Measurements from ENCODE around the gene MRPL54. TPM values are rescaled to one million over a fixed set of nuclear protein-coding genes. Genes with fewer than 3 reads are reported as not detected.

The MRPL54 gene
- total RNA-seq, 1 experiment from 2014 or later = 73.9 TPM

DNA sequence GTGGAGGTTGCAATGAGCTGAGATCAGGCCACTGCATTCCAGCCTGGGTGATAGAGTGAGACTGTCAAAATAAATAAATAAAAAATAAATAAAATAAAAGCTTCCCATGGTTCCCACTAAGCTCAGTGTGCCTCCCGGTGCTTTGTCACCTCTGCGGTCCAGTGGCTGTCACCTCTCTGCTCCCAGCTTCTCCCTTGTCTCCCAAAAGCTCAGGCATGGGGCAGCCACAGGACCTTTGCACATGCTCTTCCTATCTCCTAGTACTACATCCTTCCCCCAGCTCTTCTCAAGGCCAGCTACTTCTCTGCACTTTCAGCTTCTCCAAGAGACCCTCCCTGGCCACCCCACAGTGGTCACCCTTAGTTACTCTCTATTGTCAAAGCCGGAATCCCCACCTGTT lies 31.3 kb downstream of the MRPL54 start:
- DNase-seq (no peak), ATAC-seq (no peak)
- Histone ChIP-seq H4K20me1 (ENCODE audit: low read length) (no peaks in the 10 kb centered on the region), H3K9me2 (replicated peaks; ENCODE audit: low read length) (no peaks in the 10 kb centered on the region), H3K36me3 (ENCODE audit: low read depth, low read length) (no peaks in the 10 kb centered on the region), H2AFZ (ENCODE audit: low read length) (no peak overlapping the region), H3K9ac (ENCODE audit: low read length) (no peak overlapping the region), H3F3A (ENCODE audit: low read length, unreplicated experiment) (no peaks in the 10 kb centered on the region), H3K4me3 (ENCODE audit: low read length) (no peak overlapping the region), H3K79me2 (ENCODE audit: low read length) (no peaks in the 10 kb centered on the region), H3K27me3 (ENCODE audit: low read length) (no peaks in the 10 kb centered on the region), H3K27ac (ENCODE audit: low read length) (no peak overlapping the region), H3K4me2 (ENCODE audit: low read length) (no peak overlapping the region), H3K9me3 (ENCODE audit: low read length) (no peaks in the 10 kb centered on the region), H3K4me1 (ENCODE audit: insufficient read depth, low read length) (no peaks in the 10 kb centered on the region)
- no peak for TF ChIP-seq EZH2 (IDR thresholded peaks at IDR 0.05; ENCODE audit: low read length, unreplicated experiment)
- no peak for TF ChIP-seq EZH2phosphoT487 (IDR thresholded peaks at IDR 0.05; ENCODE audit: borderline replicate concordance, low read length)
- TF ChIP-seq, protein P1, sequence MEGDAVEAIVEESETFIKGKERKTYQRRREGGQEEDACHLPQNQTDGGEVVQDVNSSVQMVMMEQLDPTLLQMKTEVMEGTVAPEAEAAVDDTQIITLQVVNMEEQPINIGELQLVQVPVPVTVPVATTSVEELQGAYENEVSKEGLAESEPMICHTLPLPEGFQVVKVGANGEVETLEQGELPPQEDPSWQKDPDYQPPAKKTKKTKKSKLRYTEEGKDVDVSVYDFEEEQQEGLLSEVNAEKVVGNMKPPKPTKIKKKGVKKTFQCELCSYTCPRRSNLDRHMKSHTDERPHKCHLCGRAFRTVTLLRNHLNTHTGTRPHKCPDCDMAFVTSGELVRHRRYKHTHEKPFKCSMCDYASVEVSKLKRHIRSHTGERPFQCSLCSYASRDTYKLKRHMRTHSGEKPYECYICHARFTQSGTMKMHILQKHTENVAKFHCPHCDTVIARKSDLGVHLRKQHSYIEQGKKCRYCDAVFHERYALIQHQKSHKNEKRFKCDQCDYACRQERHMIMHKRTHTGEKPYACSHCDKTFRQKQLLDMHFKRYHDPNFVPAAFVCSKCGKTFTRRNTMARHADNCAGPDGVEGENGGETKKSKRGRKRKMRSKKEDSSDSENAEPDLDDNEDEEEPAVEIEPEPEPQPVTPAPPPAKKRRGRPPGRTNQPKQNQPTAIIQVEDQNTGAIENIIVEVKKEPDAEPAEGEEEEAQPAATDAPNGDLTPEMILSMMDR (conservative IDR thresholded peaks at IDR 0.05; ENCODE audit: low read depth, low read length) = no peak
- no TSS peak for BruUV-seq (replicated peaks)
- CTCF ChIA-PET = no interaction called here
- intact Hi-C loops (cut with micrococcal nuclease) = no loop called here
- POLR2A ChIA-PET (ENCODE audit: unreplicated experiment) = interaction anchor here (0.5 kb wide), 1 partner anchor 38 kb away, joined by 3 read pairs; no protein-coding TSS in a partner anchor

DNA sequence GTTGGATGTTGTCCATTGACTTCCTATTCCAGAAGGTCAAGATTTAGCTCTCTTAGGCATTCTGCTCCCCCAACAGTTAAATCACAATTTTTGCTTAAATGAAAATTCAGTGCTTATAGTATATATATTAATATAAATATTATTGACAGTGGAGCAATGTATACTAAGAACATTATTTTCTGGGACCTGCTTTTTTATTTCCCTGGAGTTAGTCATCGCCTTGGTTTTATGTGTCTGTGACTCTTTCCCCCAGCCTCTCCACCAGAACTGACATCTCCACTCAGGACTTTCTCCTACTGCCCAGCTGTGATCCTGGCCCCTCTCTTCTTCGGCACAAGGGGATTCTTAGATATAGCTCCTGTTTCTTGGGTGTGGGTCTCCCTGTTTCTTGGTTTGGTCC lies 33.9 kb downstream of the MRPL54 start:
- POLR2A ChIA-PET (ENCODE audit: unreplicated experiment) = no interaction called here

DNA sequence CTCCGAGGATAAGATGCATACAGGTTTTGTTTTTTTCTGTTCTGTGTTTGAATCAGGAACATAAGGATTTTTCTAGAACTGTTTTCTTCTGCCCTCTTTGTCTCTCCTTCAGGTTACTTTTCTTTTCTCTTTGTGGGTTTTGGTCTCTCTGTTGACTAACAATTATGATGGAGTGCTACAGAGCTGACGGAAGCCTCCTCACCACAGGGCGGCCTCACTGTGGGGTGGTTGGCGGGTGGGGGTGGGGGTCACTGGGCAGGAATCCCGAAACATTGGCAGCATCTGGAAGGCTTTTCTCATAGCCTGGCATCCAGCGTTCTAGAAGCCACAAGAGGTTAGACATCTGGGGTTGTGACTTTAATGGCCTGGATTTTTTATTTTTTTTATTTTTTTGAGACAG lies 35.7 kb downstream of the MRPL54 start:
- Histone ChIP-seq H3K9me2 (replicated peaks; ENCODE audit: low read length) (no peaks in the 10 kb centered on the region), H3K36me3 (ENCODE audit: low read depth, low read length) (no peaks in the 10 kb centered on the region), H4K20me1 (ENCODE audit: low read length) (no peaks in the 10 kb centered on the region), H3K27ac (ENCODE audit: low read length) (no peak overlapping the region), H3K9ac (ENCODE audit: low read length) (no peak overlapping the region), H3K79me2 (ENCODE audit: low read length) (no peaks in the 10 kb centered on the region), H3K4me2 (ENCODE audit: low read length) (no peak overlapping the region), H3F3A (ENCODE audit: low read length, unreplicated experiment) (no peaks in the 10 kb centered on the region), H3K9me3 (ENCODE audit: low read length) (no peaks in the 10 kb centered on the region), H2AFZ (ENCODE audit: low read length) (no peak overlapping the region), H3K4me3 (ENCODE audit: low read length) (no peak overlapping the region), H3K4me1 (ENCODE audit: insufficient read depth, low read length) (no peaks in the 10 kb centered on the region), H3K27me3 (ENCODE audit: low read length) (no peaks in the 10 kb centered on the region)
- intact Hi-C loops (cut with micrococcal nuclease) = no loop called here
- TF ChIP-seq, protein P1 (conservative IDR thresholded peaks at IDR 0.05; ENCODE audit: low read depth, low read length) = no peak
- no peak for TF ChIP-seq EZH2 (IDR thresholded peaks at IDR 0.05; ENCODE audit: low read length, unreplicated experiment)
- TF ChIP-seq EZH2phosphoT487 (IDR thresholded peaks at IDR 0.05; ENCODE audit: borderline replicate concordance, low read length) = no peak
- POLR2A ChIA-PET (ENCODE audit: unreplicated experiment) = no interaction called here
- no peak for DNase-seq
- ATAC-seq = no peak
- no TSS peak for BruUV-seq (replicated peaks)
- CTCF ChIA-PET = no interaction called here

More for the DNA sequence above, 33.9 kb downstream of the MRPL54 start:
- no peaks in the 10 kb centered on the region for H4K20me1 ChIP-seq (ENCODE audit: low read length)
- H3K4me1 ChIP-seq (ENCODE audit: insufficient read depth, low read length) = no peaks in the 10 kb centered on the region
- no peak for ATAC-seq
- no peak overlapping the region for H2AFZ ChIP-seq (ENCODE audit: low read length)
- H3K27ac ChIP-seq (ENCODE audit: low read length) = no peak overlapping the region
- no peak overlapping the region for H3K9ac ChIP-seq (ENCODE audit: low read length)
- no peaks in the 10 kb centered on the region for H3K27me3 ChIP-seq (ENCODE audit: low read length)
- TF ChIP-seq, protein P1 (conservative IDR thresholded peaks at IDR 0.05; ENCODE audit: low read depth, low read length) = no peak
- TF ChIP-seq EZH2 (IDR thresholded peaks at IDR 0.05; ENCODE audit: low read length, unreplicated experiment) = no peak
- TF ChIP-seq EZH2phosphoT487 (IDR thresholded peaks at IDR 0.05; ENCODE audit: borderline replicate concordance, low read length) = no peak
- intact Hi-C loops (cut with micrococcal nuclease) = no loop called here
- H3K9me3 ChIP-seq (ENCODE audit: low read length) = no peaks in the 10 kb centered on the region
- no peaks in the 10 kb centered on the region for H3K9me2 ChIP-seq (replicated peaks; ENCODE audit: low read length)
- DNase-seq = no peak
- H3K4me2 ChIP-seq (ENCODE audit: low read length) = no peak overlapping the region
- H3F3A ChIP-seq (ENCODE audit: low read length, unreplicated experiment) = no peaks in the 10 kb centered on the region
- no peaks in the 10 kb centered on the region for H3K36me3 ChIP-seq (ENCODE audit: low read depth, low read length)
- BruUV-seq (replicated peaks) = no TSS peak
- H3K79me2 ChIP-seq (ENCODE audit: low read length) = no peaks in the 10 kb centered on the region
- H3K4me3 ChIP-seq (ENCODE audit: low read length) = no peak overlapping the region
- CTCF ChIA-PET = no interaction called here

Data from PC-3 (cell line).